ENCODE results near the gene CCDC74B.
"Not testable (repeated sequence)": the region's sequence is repeated elsewhere in the genome, so short reads cannot be mapped to it uniquely, and the experiment has no call there.

Gene CCDC74B

DNA sequence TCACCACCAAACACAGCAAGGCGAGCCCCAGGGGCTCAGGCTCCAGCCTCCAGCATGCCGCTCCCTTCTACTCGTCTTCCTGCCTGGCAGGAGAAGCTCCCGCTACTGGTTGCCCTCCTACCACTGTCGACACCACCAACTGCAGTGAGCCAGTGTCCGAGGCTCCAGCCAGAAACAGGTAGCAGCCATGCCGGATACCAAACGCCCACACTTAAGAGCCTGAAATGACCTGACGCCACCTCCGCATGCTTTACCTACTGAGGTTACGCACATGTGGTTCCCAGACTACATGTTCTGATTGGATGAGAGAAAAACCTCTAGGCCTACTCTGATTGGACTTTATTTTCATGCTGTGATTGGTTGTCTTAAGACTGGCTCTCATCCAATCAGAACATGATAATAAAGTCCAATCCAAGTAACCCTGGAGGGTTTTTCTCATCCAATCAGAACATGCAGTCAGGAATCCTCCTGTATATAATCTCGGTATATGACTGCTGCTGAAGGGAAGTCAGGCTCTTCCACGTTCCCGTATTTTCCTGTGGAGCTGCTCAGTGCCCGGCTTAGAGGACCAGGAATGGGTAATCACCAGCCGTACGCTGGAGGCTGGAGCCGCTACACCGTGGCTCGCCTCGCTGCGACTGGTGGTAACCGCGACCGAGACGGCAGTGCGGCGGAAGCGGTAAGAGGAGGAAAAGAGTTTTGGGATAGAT, 15.6 kb downstream of the CCDC74B start, which contains the start of gene POTEF:
Gene POTEF (minus strand): TSS at position 103 of the 710 bp plus-strand sequence. CDS start 8,707 bp downstream, outside the sequence.
- not testable (repeated sequence) for H3K9me3 ChIP-seq (ENCODE audit: control insufficient read depth in 1 of 2, low read length in 2 of 2); H3K27me3 ChIP-seq (ENCODE audit: low read depth, low read length); H3K27ac ChIP-seq (ENCODE audit: low read length); H3K36me3 ChIP-seq (ENCODE audit: control insufficient read depth in 1 of 2, insufficient read depth in 2 of 2, low read length in 2 of 2); H3K4me1 ChIP-seq (ENCODE audit: control insufficient read depth in 1 of 2, insufficient read depth in 2 of 2, low read length in 2 of 2); H3K4me3 ChIP-seq (ENCODE audit: low read depth in 1 of 2, low read length in 2 of 2)

- not testable (repeated sequence) for H3K4me3 ChIP-seq (ENCODE audit: low read depth in 1 of 2, low read length in 2 of 2); H3K36me3 ChIP-seq (ENCODE audit: control insufficient read depth in 1 of 2, insufficient read depth in 2 of 2, low read length in 2 of 2); H3K9me3 ChIP-seq (ENCODE audit: control insufficient read depth in 1 of 2, low read length in 2 of 2); H3K27me3 ChIP-seq (ENCODE audit: low read depth, low read length); H3K27ac ChIP-seq (ENCODE audit: low read length); H3K4me1 ChIP-seq (ENCODE audit: control insufficient read depth in 1 of 2, insufficient read depth in 2 of 2, low read length in 2 of 2)
These were observed 16.4 kb downstream of the CCDC74B start for GRCh38 chr2:130128464-130128863.

GRCh38 chr2:130127726-130128125, 17.2 kb downstream of the CCDC74B start:
- H3K27ac ChIP-seq (ENCODE audit: low read length); H3K4me3 ChIP-seq (ENCODE audit: low read depth in 1 of 2, low read length in 2 of 2); H3K36me3 ChIP-seq (ENCODE audit: control insufficient read depth in 1 of 2, insufficient read depth in 2 of 2, low read length in 2 of 2); H3K9me3 ChIP-seq (ENCODE audit: control insufficient read depth in 1 of 2, low read length in 2 of 2); H3K27me3 ChIP-seq (ENCODE audit: low read depth, low read length); H3K4me1 ChIP-seq (ENCODE audit: control insufficient read depth in 1 of 2, insufficient read depth in 2 of 2, low read length in 2 of 2): not testable (repeated sequence)

- not testable (repeated sequence) for H3K4me1 ChIP-seq (ENCODE audit: control insufficient read depth in 1 of 2, insufficient read depth in 2 of 2, low read length in 2 of 2); H3K36me3 ChIP-seq (ENCODE audit: control insufficient read depth in 1 of 2, insufficient read depth in 2 of 2, low read length in 2 of 2); H3K9me3 ChIP-seq (ENCODE audit: control insufficient read depth in 1 of 2, low read length in 2 of 2); H3K27ac ChIP-seq (ENCODE audit: low read length); H3K4me3 ChIP-seq (ENCODE audit: low read depth in 1 of 2, low read length in 2 of 2); H3K27me3 ChIP-seq (ENCODE audit: low read depth, low read length)
These were observed 24.0 kb downstream of the CCDC74B start for GRCh38 chr2:130120924-130121323.

- not testable (repeated sequence) for H3K27me3 ChIP-seq (ENCODE audit: low read depth, low read length); H3K4me1 ChIP-seq (ENCODE audit: control insufficient read depth in 1 of 2, insufficient read depth in 2 of 2, low read length in 2 of 2); H3K9me3 ChIP-seq (ENCODE audit: control insufficient read depth in 1 of 2, low read length in 2 of 2); H3K27ac ChIP-seq (ENCODE audit: low read length); H3K4me3 ChIP-seq (ENCODE audit: low read depth in 1 of 2, low read length in 2 of 2); H3K36me3 ChIP-seq (ENCODE audit: control insufficient read depth in 1 of 2, insufficient read depth in 2 of 2, low read length in 2 of 2)
These were observed 42.1 kb downstream of the CCDC74B start for GRCh38 chr2:130102597-130103363.
